Neural cell (in vitro differentiated cells): Measurements from ENCODE around the gene FFAR3. TPM values are rescaled to one million over a fixed set of nuclear protein-coding genes. Genes with fewer than 3 reads are reported as not detected.

Experiments used
- H2AFZ ChIP-seq: fragments of 200-600, 300-800 bp; sonication (generic), shearing (Covaris generic); 2 replicates; pipeline ENCODE4 v1.6.0; 2014; ENCODE audit warnings: low read depth, mild to moderate bottlenecking, antibody characterized with exemption, low read length, moderate library complexity
- H3F3A ChIP-seq: fragments of 200-600 bp; shearing (Covaris generic); 2 replicates; pipeline ENCODE4 v1.6.1; 2016; ENCODE audit warnings: mild to moderate bottlenecking, moderate library complexity, mixed read lengths, antibody characterized with exemption, low read length; ENCODE audit not compliant: insufficient read depth, poor library complexity, severe bottlenecking
- H3K27ac ChIP-seq: fragments of 200-600, 300-800 bp; sonication (generic), shearing (Covaris generic); 2 replicates; pipeline ENCODE4 v1.5.1; 2014; ENCODE audit warnings: mild to moderate bottlenecking, low read length, moderate library complexity
- H3K27me3 ChIP-seq: fragments of 300-800, 200-600 bp; sonication (generic), shearing (Covaris generic); 2 replicates; pipeline ENCODE4 v1.6.0; 2014; ENCODE audit warnings: mild to moderate bottlenecking, low read depth, low read length, moderate library complexity; ENCODE audit not compliant: insufficient read depth
- H3K36me3 ChIP-seq: fragments of 300-800, 200-600 bp; sonication (generic), shearing (Covaris generic); 2 replicates; pipeline ENCODE4 v1.5.1; 2014; ENCODE audit warnings: mild to moderate bottlenecking, antibody characterized with exemption, low read length, moderate library complexity; ENCODE audit not compliant: insufficient read depth
- H3K4me2 ChIP-seq: fragments of 300-800, 200-600 bp; sonication (generic), shearing (Covaris generic); 2 replicates; pipeline ENCODE4 v1.6.0; 2014; ENCODE audit warnings: mild to moderate bottlenecking, low read length
- H3K4me3 ChIP-seq: fragments of 300-800, 200-600 bp; sonication (generic), shearing (Covaris generic); 2 replicates; pipeline ENCODE4 v1.5.1; 2014; ENCODE audit warnings: mild to moderate bottlenecking, low read length, moderate library complexity
- H3K79me2 ChIP-seq: fragments of 200-600 bp; shearing (Covaris generic); replicated peaks from 2 replicates; pipeline ENCODE4 v1.6.0; 2014; ENCODE audit warnings: mild to moderate bottlenecking, low read length, moderate library complexity; ENCODE audit not compliant: insufficient read depth
- H3K9ac ChIP-seq: fragments of 300-800, 200-600 bp; sonication (generic), shearing (Covaris generic); 2 replicates; pipeline ENCODE4 v1.6.1; 2016; ENCODE audit warnings: mild to moderate bottlenecking, low read length, mixed read lengths
- H3K9me2 ChIP-seq: fragments of 200-600 bp; shearing (Covaris generic); 2 replicates; pipeline ENCODE4 v1.6.1; 2016; ENCODE audit warnings: mild to moderate bottlenecking, low read length, mixed read lengths; ENCODE audit not compliant: insufficient read depth
- H3K9me3 ChIP-seq: fragments of 200-600, 300-800 bp; sonication (generic), shearing (Covaris generic); 2 replicates; pipeline ENCODE4 v1.6.1; 2016; ENCODE audit warnings: mild to moderate bottlenecking, mixed run types, low read length, moderate library complexity, mixed read lengths
- H4K20me1 ChIP-seq: fragments of 200-600 bp; shearing (Covaris generic); 2 replicates; pipeline ENCODE4 v1.6.1; 2016; ENCODE audit warnings: mild to moderate bottlenecking, mixed run types; ENCODE audit not compliant: insufficient read depth
- CTCF ChIP-seq: fragments of 450-650 bp; IDR thresholded peaks from 2 replicates; pipeline ENCODE4 v1.5.1; 2014; ENCODE audit warnings: antibody characterized with exemption, mild to moderate bottlenecking, moderate library complexity; ENCODE audit not compliant: poor library complexity, severe bottlenecking
- EP300 ChIP-seq: fragments of 450-650 bp; conservative IDR thresholded peaks from 2 replicates; pipeline ENCODE4 v1.6.1; 2014; ENCODE audit warnings: antibody characterized with exemption, mild to moderate bottlenecking, moderate library complexity; ENCODE audit not compliant: poor library complexity, severe bottlenecking
- EZH2 ChIP-seq: fragments of 200-600, 300-800 bp; shearing (Covaris generic), sonication (generic); IDR thresholded peaks from 2 replicates; pipeline ENCODE4 v1.6.1; 2014; ENCODE audit warnings: antibody characterized with exemption, low read length, borderline replicate concordance, mild to moderate bottlenecking; ENCODE audit not compliant: insufficient read depth, poor library complexity, severe bottlenecking
- MXI1 ChIP-seq: fragments of 450-650 bp; conservative IDR thresholded peaks from 2 replicates; pipeline ENCODE4 v1.6.1; 2014; ENCODE audit warnings: antibody characterized with exemption, mild to moderate bottlenecking; ENCODE audit not compliant: poor library complexity, severe bottlenecking
- POLR2AphosphoS5 ChIP-seq: IDR thresholded peaks from 2 replicates; pipeline ENCODE4 v1.6.1; 2012
- RAD21 ChIP-seq: fragments of 450-650 bp; conservative IDR thresholded peaks from 2 replicates; pipeline ENCODE4 v1.6.1; 2014; ENCODE audit warnings: antibody characterized with exemption, mild to moderate bottlenecking, moderate library complexity
- REST ChIP-seq: IDR thresholded peaks from 2 replicates; pipeline ENCODE4 v1.6.1; 2012; ENCODE audit warnings: borderline replicate concordance
- SMC3 ChIP-seq: fragments of 450-650 bp; conservative IDR thresholded peaks from 2 replicates; pipeline ENCODE4 v1.6.1; 2014; ENCODE audit warnings: antibody characterized with exemption, mild to moderate bottlenecking, moderate library complexity; ENCODE audit not compliant: poor library complexity
- TAF1 ChIP-seq: IDR thresholded peaks from 2 replicates; pipeline ENCODE4 v1.6.1; 2012; ENCODE audit warnings: low read depth
- polyA plus RNA-seq: library from polyadenylated mRNA; depleted of rRNA; stranded (reverse); fragments of >200 nt; gene quantifications from 2 replicates; pipeline ENCODE4 v1.2.3, GENCODE V29; 2014

FFAR3 gene
- polyA plus RNA-seq, 1 donor from 2014 or later, result not detected

- Histone ChIP-seq H3K9me3 (no peaks in the 10 kb centered on the region), H2AFZ (no peak overlapping the region), H4K20me1 (no peaks in the 10 kb centered on the region), H3K36me3 (no peaks in the 10 kb centered on the region), H3K79me2 (no peaks in the 10 kb centered on the region), H3K4me3 (no peak overlapping the region), H3K4me2 (no peak overlapping the region), H3K27me3 (no peaks in the 10 kb centered on the region), H3K9ac (no peak overlapping the region), H3K9me2 (no peaks in the 10 kb centered on the region), H3F3A (no peaks in the 10 kb centered on the region), H3K27ac (no peak overlapping the region)
- TF ChIP-seq POLR2AphosphoS5, result no peak
- no peak for TF ChIP-seq SMC3
- no peak for TF ChIP-seq CTCF
Observed at GRCh38 chr19:35344511-35345031, 13.7 kb upstream of the FFAR3 start.

- Histone ChIP-seq H3K27me3 (no peaks in the 10 kb centered on the region), H3K4me3 (no peak overlapping the region), H3K9ac (no peak overlapping the region), H2AFZ (no peak overlapping the region), H3K9me2 (no peaks in the 10 kb centered on the region), H3K9me3 (no peaks in the 10 kb centered on the region), H3F3A (no peaks in the 10 kb centered on the region), H3K79me2 (no peaks in the 10 kb centered on the region), H3K36me3 (no peaks in the 10 kb centered on the region), H4K20me1 (no peaks in the 10 kb centered on the region), H3K4me2 (no peak overlapping the region), H3K27ac (no peak overlapping the region)
- no peak for TF ChIP-seq TAF1
- no peak for TF ChIP-seq EZH2
- TF ChIP-seq MXI1, result no peak
- no peak for TF ChIP-seq RAD21
- TF ChIP-seq SMC3, result no peak
- TF ChIP-seq REST, result no peak
- no peak for TF ChIP-seq CTCF
- TF ChIP-seq EP300, result no peak
- TF ChIP-seq POLR2AphosphoS5, result no peak
Observed at GRCh38 chr19:35345671-35346111, 12.6 kb upstream of the FFAR3 start.
